Thoracic aorta (tissue), 2 donors: ENCODE measurements around the gene CACNA2D3. TPM values are rescaled to one million over a fixed set of nuclear protein-coding genes. Genes with fewer than 3 reads are reported as not detected.

ENCODE experiments used
- ATAC-seq: fragments of 150-250 bp; one replicate; pipeline ENCODE4 v1.8.0; 2017; ENCODE audit warnings: low read depth; ENCODE audit not compliant: insufficient number of reproducible peaks, low FRiP score
- DNase-seq: peaks from one replicate; pipeline ENCODE4 v3.0.0-alpha.2; 2020; ENCODE audit warnings: low spot score
- H3K27ac ChIP-seq, 2 donors: fragments of 200-600 bp; sonication (generic); 1 replicate in 1 of 2; 2 replicates in 1 of 2; pipeline ENCODE4 v1.5.1; 2016; ENCODE audit warnings: mild to moderate bottlenecking in 2 of 2, moderate library complexity in 2 of 2
- H3K27me3 ChIP-seq: fragments of 200-600 bp; sonication (generic); replicated peaks from 2 replicates; pipeline ENCODE4 v1.6.0; 2016; ENCODE audit warnings: mild to moderate bottlenecking; ENCODE audit not compliant: insufficient read depth
- H3K36me3 ChIP-seq: fragments of 200-600 bp; sonication (generic); one replicate; pipeline ENCODE4 v1.5.1; 2016
- H3K4me1 ChIP-seq, 2 donors: fragments of 200-600 bp; sonication (generic); 1 replicate in 1 of 2; 2 replicates in 1 of 2; pipeline versions ENCODE4 v1.5.1 to v1.6.0; 2016; ENCODE audit warnings: low read depth in 2 of 2, mild to moderate bottlenecking in 1 of 2; ENCODE audit not compliant: control insufficient read depth in 1 of 2
- H3K4me3 ChIP-seq: fragments of 200-600 bp; sonication (generic); 2 replicates; pipeline ENCODE4 v1.5.1; 2016; ENCODE audit warnings: mild to moderate bottlenecking
- H3K9me3 ChIP-seq: fragments of 200-600 bp; sonication (generic); 2 replicates; pipeline ENCODE4 v1.5.1; 2016
- CTCF ChIP-seq: fragments of 200-600 bp; sonication (generic); IDR thresholded peaks from one replicate; pipeline ENCODE4 v1.5.1; 2019; ENCODE audit warnings: antibody characterized with exemption
- total RNA-seq, 2 donors: library from RNA; depleted of rRNA; stranded (reverse); fragments of >200 nt; gene quantifications; one replicate each; pipeline versions ENCODE4 v1.1.0 to v1.2.3, GENCODE V29; 2016

CACNA2D3 gene
- total RNA-seq, 2 donors from 2014 or later, result 3.2 to 4.0 TPM

- no peak overlapping the region for H3K27ac ChIP-seq
- no peaks in the 10 kb centered on the region for H3K9me3 ChIP-seq
- no peaks in the 10 kb centered on the region for H3K27me3 ChIP-seq
- no peak for TF ChIP-seq CTCF
- H3K36me3 ChIP-seq, result no peaks in the 10 kb centered on the region
- DNase-seq, result no peak
- H3K4me3 ChIP-seq, result no peak overlapping the region
- no peaks in the 10 kb centered on the region for H3K4me1 ChIP-seq
- no peak for ATAC-seq
Observed at GRCh38 chr3:54939557-54940300, 817.4 kb downstream of the CACNA2D3 start.

GRCh38 chr3:54940971-54941370 lies 818.6 kb downstream of the CACNA2D3 start:
- Histone ChIP-seq H3K27ac (no peak overlapping the region), H3K4me3 (no peak overlapping the region), H3K36me3 (no peaks in the 10 kb centered on the region), H3K4me1 (no peaks in the 10 kb centered on the region), H3K27me3 (no peaks in the 10 kb centered on the region), H3K9me3 (no peaks in the 10 kb centered on the region)
- DNase-seq (no peak), ATAC-seq (no peak)
- TF ChIP-seq CTCF, result no peak

- no peak for TF ChIP-seq CTCF
- Histone ChIP-seq H3K4me1 (no peaks in the 10 kb centered on the region), H3K4me3 (no peak overlapping the region), H3K27ac (no peak overlapping the region), H3K36me3 (no peaks in the 10 kb centered on the region), H3K27me3 (no peaks in the 10 kb centered on the region), H3K9me3 (no peaks in the 10 kb centered on the region)
- ATAC-seq (no peak), DNase-seq (no peak)
Observed at GRCh38 chr3:54941690-54942362, 819.5 kb downstream of the CACNA2D3 start.

GRCh38 chr3:54949491-54950044 lies 827.2 kb downstream of the CACNA2D3 start:
- no peak for TF ChIP-seq CTCF
- Histone ChIP-seq H3K36me3 (no peaks in the 10 kb centered on the region), H3K4me3 (no peak overlapping the region), H3K27me3 (no peaks in the 10 kb centered on the region), H3K27ac (no peak overlapping the region), H3K9me3 (no peaks in the 10 kb centered on the region), H3K4me1 (peaks cover 0 to 16% of the 10 kb centered on the region in 2 donors)
- ATAC-seq (no peak), DNase-seq (no peak)

GRCh38 chr3:54950391-54951003 lies 828.1 kb downstream of the CACNA2D3 start:
- H3K4me1 ChIP-seq, result peaks cover 0 to 16% of the 10 kb centered on the region in 2 donors
- no peaks in the 10 kb centered on the region for H3K27me3 ChIP-seq
- H3K36me3 ChIP-seq, result no peaks in the 10 kb centered on the region
- no peak for DNase-seq
- no peak overlapping the region for H3K4me3 ChIP-seq
- TF ChIP-seq CTCF, result no peak
- H3K27ac ChIP-seq, result no peak overlapping the region
- no peaks in the 10 kb centered on the region for H3K9me3 ChIP-seq
- ATAC-seq, result no peak
